GM12878 (cell line): ENCODE data around the gene FAM20A. TPM values are rescaled to one million over a fixed set of nuclear protein-coding genes. Genes with fewer than 3 reads are reported as not detected.

Experiments used
- ATAC-seq: fragments of 200-7000 bp; cut with Tn5 transposase; 3 replicates; pipeline ENCODE4 v1.9.1; 2020; ENCODE audit warnings: mild to moderate bottlenecking, moderate library complexity
- BruUV-seq: library from RNA; stranded (reverse); fragments of 400-500 nt; replicated peaks from 2 replicates; lab custom pipeline; 2021; lab: Mats Ljungman, UMichigan
- CTCF ChIA-PET: fragments of 300-600 bp; sonication (Branson Sonifier 250); formaldehyde crosslinking; extraction: SDS; loops from one replicate; lab custom pipeline; 2021; ENCODE audit warnings: inconsistent platforms; lab: Yijun Ruan, JAX
- POLR2A ChIA-PET: fragments of 350-600 bp; formaldehyde crosslinking; extraction: SDS; loops from one replicate; lab custom pipeline; 2021; ENCODE audit warnings: inconsistent platforms; lab: Charles Lee
- RAD21 ChIA-PET: fragments of 300-600 bp; sonication (Branson Sonifier 250); formaldehyde crosslinking; loops from one replicate; lab custom pipeline; 2023; ENCODE audit warnings: antibody characterized with exemption; ENCODE audit not compliant: unreplicated experiment; lab: Charles Lee
- SMC1A ChIA-PET: fragments of 300-600 bp; sonication (Branson Sonifier 250); formaldehyde crosslinking; loops from one replicate; lab custom pipeline; 2023; ENCODE audit not compliant: unreplicated experiment, uncharacterized antibody; lab: Charles Lee
- DNase-seq: peaks from one replicate; pipeline ENCODE4 v3.0.0-alpha.2; 2011; ENCODE audit warnings: low read depth, low spot score
- FAIRE-seq: peaks from 3 replicates; lab custom pipeline; 2011; peaks lifted over from hg19 to GRCh38; lab: Jason Lieb, UNC
- H2AFZ ChIP-seq: 2 replicates; pipeline ENCODE4 v1.6.0; 2011; ENCODE audit warnings: low read depth, low read length, control low read depth; ENCODE audit not compliant: control insufficient read depth
- H3K27ac ChIP-seq: 2 replicates; pipeline ENCODE4 v1.5.1; 2011; ENCODE audit warnings: control low read depth; ENCODE audit not compliant: control insufficient read depth, insufficient read depth
- H3K27me3 ChIP-seq, 2 experiments: replicated peaks in 1 of 2; 2 replicates each; pipeline versions ENCODE4 v1.6.0 to v1.6.1; 2011; ENCODE audit warnings: low read length in 1 of 2; ENCODE audit not compliant: control insufficient read depth in 2 of 2, insufficient read depth in 2 of 2
- H3K36me3 ChIP-seq, 2 experiments: 2 replicates each; pipeline ENCODE4 v1.5.1; 2011; ENCODE audit warnings: low read length in 1 of 2; ENCODE audit not compliant: control insufficient read depth in 2 of 2, insufficient read depth in 2 of 2
- H3K4me1 ChIP-seq: 2 replicates; pipeline ENCODE4 v1.6.1; 2011; ENCODE audit warnings: mild to moderate bottlenecking, low read length, moderate library complexity, mixed read lengths; ENCODE audit not compliant: control insufficient read depth, insufficient read depth
- H3K4me2 ChIP-seq: 2 replicates; pipeline ENCODE4 v1.6.0; 2011; ENCODE audit warnings: control low read depth; ENCODE audit not compliant: control insufficient read depth, insufficient read depth
- H3K4me3 ChIP-seq: fragments of 200-600 bp; sonication (generic); 2 replicates; pipeline ENCODE4 v1.5.1; 2016
- H3K79me2 ChIP-seq: 2 replicates; pipeline ENCODE4 v1.6.0; 2011; ENCODE audit warnings: low read length; ENCODE audit not compliant: control insufficient read depth, insufficient read depth
- H3K9ac ChIP-seq: 2 replicates; pipeline ENCODE4 v1.8.0; 2011; ENCODE audit warnings: low read length, control low read depth, mixed read lengths; ENCODE audit not compliant: control insufficient read depth, insufficient read depth
- H3K9me3 ChIP-seq: replicated peaks from 3 replicates; pipeline ENCODE4 v1.5.1; 2011; ENCODE audit warnings: mild to moderate bottlenecking, low read length; ENCODE audit not compliant: control insufficient read depth, insufficient read depth
- H4K20me1 ChIP-seq: 2 replicates; pipeline ENCODE4 v1.6.0; 2011; ENCODE audit not compliant: control insufficient read depth, insufficient read depth
- ATF7 ChIP-seq: fragments of 450-650 bp; IDR thresholded peaks from 2 replicates; pipeline ENCODE4 v1.6.1; 2016; ENCODE audit warnings: low read depth, mild to moderate bottlenecking
- BCL11A ChIP-seq: IDR thresholded peaks from 2 replicates; pipeline ENCODE4 v1.6.1; 2011; ENCODE audit warnings: low read depth, low read length
- BMI1 ChIP-seq: fragments of 450-650 bp; IDR thresholded peaks from 2 replicates; pipeline ENCODE4 v1.6.1; 2016; ENCODE audit warnings: mild to moderate bottlenecking, moderate library complexity, borderline replicate concordance
- BRCA1 ChIP-seq: IDR thresholded peaks from 2 replicates; pipeline ENCODE4 v1.6.1; 2011; ENCODE audit warnings: low read depth, low read length, improper control_type of control experiment
- CEBPB ChIP-seq, 2 experiments: fragments of 150-350 bp in 1 of 2; IDR thresholded peaks; 2 replicates each; pipeline ENCODE4 v1.6.1; 2012 to 2014; ENCODE audit warnings: low read depth in 2 of 2, low read length in 2 of 2, borderline replicate concordance in 1 of 2, inconsistent platforms in 1 of 2
- ELK1 ChIP-seq: IDR thresholded peaks from 2 replicates; pipeline ENCODE4 v1.6.1; 2012; ENCODE audit warnings: low read depth, low read length, improper control_type of control experiment
- GABPA ChIP-seq: IDR thresholded peaks from 2 replicates; pipeline ENCODE4 v1.6.1; 2014; ENCODE audit warnings: antibody characterized with exemption, low read depth, mild to moderate bottlenecking, inconsistent platforms
- IRF3 ChIP-seq: fragments of 450-650 bp; IDR thresholded peaks from 2 replicates; pipeline ENCODE4 v1.6.1; 2014; ENCODE audit warnings: mild to moderate bottlenecking
- KDM1A ChIP-seq: fragments of 200-600 bp; sonication (generic); IDR thresholded peaks from 2 replicates; pipeline ENCODE4 v1.6.1; 2016; ENCODE audit warnings: borderline replicate concordance
- PAX8 ChIP-seq: fragments of 450-650 bp; IDR thresholded peaks from 2 replicates; pipeline ENCODE4 v1.6.1; 2017; ENCODE audit warnings: mild to moderate bottlenecking, moderate library complexity
- PKNOX1 ChIP-seq: fragments of 450-650 bp; IDR thresholded peaks from 2 replicates; pipeline ENCODE4 v1.6.1; 2016; ENCODE audit warnings: mild to moderate bottlenecking
- POLR2AphosphoS5 ChIP-seq: IDR thresholded peaks from 2 replicates; pipeline ENCODE4 v1.6.1; 2011; ENCODE audit warnings: mild to moderate bottlenecking, low read length, inconsistent platforms
- RCOR1 ChIP-seq: conservative IDR thresholded peaks from 2 replicates; pipeline ENCODE4 v1.6.1; 2012; ENCODE audit warnings: low read depth, low read length, improper control_type of control experiment
- SIX5 ChIP-seq: IDR thresholded peaks from 2 replicates; pipeline ENCODE4 v1.6.1; 2011; ENCODE audit warnings: mild to moderate bottlenecking, low read depth, low read length, moderate library complexity; ENCODE audit not compliant: severe bottlenecking
- SMAD1 ChIP-seq: fragments of 450-650 bp; IDR thresholded peaks from 2 replicates; pipeline ENCODE4 v1.6.1; 2018; ENCODE audit warnings: mild to moderate bottlenecking, low read depth; ENCODE audit not compliant: partially characterized antibody
- SP1 ChIP-seq: IDR thresholded peaks from one replicate; pipeline ENCODE4 v1.6.1; 2011; ENCODE audit warnings: low read depth, low read length
- SRF ChIP-seq, 2 experiments: IDR thresholded peaks; 2 replicates each; pipeline ENCODE4 v1.6.1; 2011; ENCODE audit warnings: low read depth in 2 of 2, low read length in 2 of 2, mild to moderate bottlenecking in 1 of 2, moderate library complexity in 1 of 2
- STAT3 ChIP-seq: IDR thresholded peaks from 2 replicates; pipeline ENCODE4 v1.6.1; 2011; ENCODE audit warnings: low read depth, low read length, improper control_type of control experiment
- TARDBP ChIP-seq: IDR thresholded peaks from 2 replicates; pipeline ENCODE4 v1.6.1; 2016; ENCODE audit warnings: borderline replicate concordance
- WGBS: methylation state at CpG from one replicate; pipeline ENCODE4 v1.1.6; 2016; ENCODE audit warnings: low lambda C conversion rate; ENCODE audit not compliant: insufficient replicate concordance, insufficient coverage; ENCODE audit errors: missing lambda C conversion rate; 5-methylcytosine and 5-hydroxymethylcytosine counted together
- in situ Hi-C: fragments of 300-500 bp; cut with MboI; formaldehyde crosslinking; loops from 9 replicates; pipeline ENCODE4 v1.14.3; 2018; ENCODE audit warnings: mixed read lengths
- intact Hi-C: fragments of 100-400 bp; cut with micrococcal nuclease; formaldehyde crosslinking; loops from one replicate; pipeline ENCODE4 v1.14.2; 2022; ENCODE audit not compliant: unreplicated experiment
- polyA plus RNA-seq, 11 experiments: library from polyadenylated mRNA; depleted of rRNA in 4 of 11; unstranded in 6 of 11; stranded (reverse) in 5 of 11; fragments of >200 nt; fragmentation: Nextera tagmentation in 4 of 11; fragmentation: Illumina TruSeq in 1 of 11; extraction: Ambion mirVana in 4 of 11; extraction: Trizol in 1 of 11; gene quantifications; 1 replicate in 1 of 11; 2 replicates in 10 of 11; pipeline versions ENCODE4 v1.2.1 to v1.2.3, GENCODE V29; 2011 to 2016; ENCODE audit warnings: inconsistent platforms in 2 of 11, missing spikeins in 2 of 11, low read depth in 1 of 11
- total RNA-seq, 4 experiments: library from RNA; depleted of rRNA in 3 of 4; stranded (reverse); fragments of >200 nt in 3 of 4; fragmentation: Illumina TruSeq in 1 of 4; extraction: Trizol in 1 of 4; gene quantifications; 2 replicates each; pipeline versions ENCODE4 v1.2.1 to v1.2.3, GENCODE V29; 2013 to 2021

Gene FAM20A
- total and polyA plus RNA-seq, 10 of the 15 experiments (the other 5 are each of a cell fraction or from before 2014, with no cell fraction given): 0.13 TPM; not detected in 9

- Histone ChIP-seq H3K36me3 (no peaks in the 10 kb centered on the region), H3K4me1 (no peaks in the 10 kb centered on the region), H3K9ac (no peak overlapping the region), H3K9me3 (no peaks in the 10 kb centered on the region), H3K79me2 (no peaks in the 10 kb centered on the region), H3K4me3 (no peak overlapping the region), H3K27me3 (peaks cover 3 to 18% of the 10 kb centered on the region in 2 experiments), H2AFZ (no peak overlapping the region), H3K4me2 (no peak overlapping the region), H4K20me1 (no peaks in the 10 kb centered on the region), H3K27ac (no peak overlapping the region)
- 28% methylated on average over 6 of the region's 6 CpGs for WGBS
- ChIA-PET POLR2A (no interaction called here), SMC1A (interaction anchor here (1.1 kb wide), 1 partner anchor 11 kb away, joined by 3 read pairs; no protein-coding TSS in a partner anchor), RAD21 (no interaction called here), CTCF (no interaction called here)
- TF ChIP-seq BRCA1 (no peak), POLR2AphosphoS5 (no peak), PKNOX1 (no peak), KDM1A (no peak), GABPA (no peak), SRF (IDR thresholded peaks at IDR 0.05; ENCODE audit: low read depth in 2 of 2, low read length in 2 of 2) (no peak), ATF7 (no peak), TARDBP (no peak), CEBPB (IDR thresholded peaks at IDR 0.05; ENCODE audit: borderline replicate concordance in 1 of 2, low read depth in 2 of 2, low read length in 2 of 2) (no peak), PAX8 (no peak), BMI1 (no peak), RCOR1 (no peak), SIX5 (no peak), ELK1 (no peak), SMAD1 (no peak), SP1 (no peak), IRF3 (no peak), BCL11A (no peak), STAT3 (no peak)
- FAIRE-seq: no peak
- intact Hi-C loops: no loop called here
- in situ Hi-C loops: no loop called here
- no TSS peak for BruUV-seq
- no peak for ATAC-seq
- DNase-seq: no peak
Measured at GRCh38 chr17:68603027-68603426, 1.9 kb upstream of the FAM20A start.
